ENCODE results near the gene SKAP1. TPM values are rescaled to one million over a fixed set of nuclear protein-coding genes. Genes with fewer than 3 reads are reported as not detected.

The SKAP1 gene
- total RNA-seq, 1 donor from 2014 or later = 25.4 TPM

DNA sequence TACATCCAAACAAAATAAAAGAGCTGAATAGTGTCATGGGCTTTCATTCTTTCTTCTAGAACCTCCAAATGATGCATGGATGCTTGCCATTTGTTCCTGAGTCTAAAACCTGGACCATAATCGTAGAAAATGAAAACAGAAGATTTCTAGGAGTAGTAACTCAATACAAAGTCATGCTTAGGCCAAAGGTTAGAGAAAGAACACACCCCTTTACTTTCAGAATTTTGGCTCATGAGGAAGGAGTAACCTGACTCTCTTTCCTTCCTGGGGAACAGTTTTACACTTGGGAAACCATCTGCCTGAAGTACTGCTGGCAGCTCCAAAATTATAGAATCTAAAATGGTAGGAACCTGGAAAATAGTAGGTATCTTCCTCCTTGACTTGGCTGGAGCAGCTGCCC, 185.2 kb downstream of the SKAP1 start:
- no peak for DNase-seq (ENCODE audit: low spot score)

DNA sequence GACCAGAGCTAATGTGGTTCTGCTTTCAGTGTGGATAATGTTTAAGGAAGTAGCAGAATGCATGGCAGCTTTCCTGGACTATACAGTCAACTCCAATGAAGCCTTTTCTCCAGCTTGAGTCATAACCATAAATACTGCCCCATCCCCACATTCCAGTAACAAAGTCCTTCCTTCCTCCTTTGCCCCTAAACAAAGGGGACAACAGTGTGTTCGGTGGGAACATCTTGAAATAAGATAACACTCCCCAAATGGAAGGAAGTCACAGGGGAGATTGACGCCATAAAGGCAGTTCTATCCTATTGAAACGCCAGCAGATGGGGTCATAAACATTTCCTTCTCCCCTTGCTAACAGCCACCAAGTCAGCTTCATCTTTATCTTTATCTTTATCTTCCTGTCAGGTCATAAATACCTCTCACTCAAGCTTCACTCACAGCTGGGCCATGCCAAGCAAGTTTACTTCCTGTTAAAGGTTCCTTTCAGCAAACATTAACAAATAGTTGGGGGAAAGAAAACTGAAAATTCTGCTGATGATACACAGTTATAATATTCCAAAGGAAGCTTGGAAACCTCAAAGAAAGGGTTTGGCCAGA, 185.8 kb downstream of the SKAP1 start:
- DNase-seq (ENCODE audit: low spot score) = no peak

DNA sequence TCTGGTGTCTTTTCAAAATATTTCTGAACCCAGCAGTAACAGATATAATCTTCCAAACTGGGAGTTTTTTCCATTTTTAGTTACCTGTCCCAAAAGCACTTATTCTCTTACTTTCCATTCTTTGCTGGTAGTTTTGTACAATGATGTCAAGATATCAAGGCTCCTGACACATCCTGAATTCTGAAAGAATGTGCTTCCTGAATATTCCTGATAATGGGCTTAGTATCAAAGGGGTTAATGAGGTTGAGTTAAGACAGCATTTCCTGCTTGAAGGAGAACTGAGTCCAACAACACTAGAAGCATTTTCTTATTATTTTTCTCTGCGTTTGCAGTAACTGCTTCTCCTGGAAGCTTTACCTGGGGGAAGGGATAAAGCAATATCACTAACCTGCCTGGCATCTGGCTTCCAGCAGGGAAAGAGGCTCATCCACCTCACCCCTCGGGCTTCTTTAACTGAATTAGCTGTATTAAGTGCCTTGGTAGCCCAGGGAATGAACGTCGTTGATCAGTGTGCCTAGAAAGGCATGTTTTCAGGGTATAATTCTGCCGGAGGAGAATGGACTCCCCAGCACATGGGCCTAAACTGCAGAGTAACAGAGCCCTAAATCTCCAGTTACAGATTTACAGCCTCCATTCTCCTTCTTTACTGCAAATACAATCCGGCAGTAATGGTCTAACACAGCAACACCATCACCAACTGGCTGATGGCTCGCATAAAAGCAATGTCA, 188.1 kb downstream of the SKAP1 start:
- no peak for DNase-seq (ENCODE audit: low spot score)

DNA sequence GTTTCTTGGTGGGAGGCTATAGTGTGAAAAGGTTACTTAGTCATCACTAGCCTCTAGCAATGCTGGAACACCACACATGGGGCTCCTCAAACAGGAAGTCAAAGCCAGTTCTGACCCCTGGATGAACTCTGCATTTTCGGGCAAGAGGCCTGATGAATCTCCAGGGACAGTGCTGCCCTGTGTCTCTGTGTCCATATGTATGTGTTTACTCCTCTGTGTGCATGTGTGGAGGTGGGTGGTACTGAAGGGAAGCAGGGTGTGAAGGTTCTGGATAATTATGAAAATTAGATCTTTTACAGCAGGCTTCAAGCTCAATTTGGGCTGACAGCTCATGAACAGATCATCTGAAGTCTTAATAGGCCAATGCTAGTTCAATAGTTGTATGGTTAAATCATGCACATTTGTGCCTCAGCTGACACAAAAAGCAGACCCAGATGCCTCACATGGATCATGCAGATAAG, 188.9 kb downstream of the SKAP1 start:
- no peak for DNase-seq (ENCODE audit: low spot score)

DNA sequence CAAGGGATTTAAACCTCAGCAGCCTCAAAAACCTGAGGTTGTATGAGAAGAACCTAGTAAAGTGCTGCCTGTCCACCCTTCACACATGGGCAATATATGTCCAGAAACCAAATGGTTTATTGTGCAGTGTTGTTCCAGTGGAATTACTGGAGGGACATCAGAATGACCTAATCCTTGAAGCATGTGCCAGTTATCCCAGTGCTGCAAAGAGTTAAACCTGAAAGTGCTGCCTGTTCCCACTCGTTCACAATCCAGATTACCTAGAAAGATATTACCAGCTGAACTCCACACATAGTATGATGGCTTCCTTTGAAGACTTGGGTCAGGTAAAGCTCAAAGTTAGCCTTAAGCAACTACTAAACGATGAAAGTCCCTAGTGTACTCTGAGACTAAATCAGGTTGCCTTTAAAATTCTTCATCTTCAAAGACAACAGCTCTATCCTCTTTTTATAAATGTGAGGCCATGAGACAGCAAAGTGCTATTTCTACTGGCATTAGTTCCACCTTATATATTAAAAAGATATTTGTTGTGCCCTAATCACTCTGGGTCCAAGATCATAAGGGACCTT, 189.4 kb downstream of the SKAP1 start:
- no peak for DNase-seq (ENCODE audit: low spot score)

DNA sequence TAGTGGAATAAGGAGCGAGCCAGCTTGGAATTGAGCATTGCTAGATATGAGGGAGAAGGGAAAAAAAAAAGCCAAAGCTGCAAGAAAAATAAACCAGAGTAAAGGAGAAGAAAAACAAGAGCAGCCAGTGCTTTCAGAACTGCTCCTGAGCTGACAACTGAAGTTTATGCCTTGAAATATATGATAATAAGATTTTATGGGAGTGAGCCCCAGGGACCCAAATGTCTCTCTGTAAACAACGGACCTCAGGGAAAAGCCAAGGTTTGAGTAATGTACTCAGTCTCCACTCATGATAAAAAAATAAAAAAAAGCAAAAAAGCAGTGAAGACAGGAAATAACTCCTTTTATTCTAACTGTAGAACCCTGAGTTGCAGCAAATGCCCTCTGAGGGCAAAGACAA, 189.9 kb downstream of the SKAP1 start:
- DNase-seq (ENCODE audit: low spot score) = no peak

DNA sequence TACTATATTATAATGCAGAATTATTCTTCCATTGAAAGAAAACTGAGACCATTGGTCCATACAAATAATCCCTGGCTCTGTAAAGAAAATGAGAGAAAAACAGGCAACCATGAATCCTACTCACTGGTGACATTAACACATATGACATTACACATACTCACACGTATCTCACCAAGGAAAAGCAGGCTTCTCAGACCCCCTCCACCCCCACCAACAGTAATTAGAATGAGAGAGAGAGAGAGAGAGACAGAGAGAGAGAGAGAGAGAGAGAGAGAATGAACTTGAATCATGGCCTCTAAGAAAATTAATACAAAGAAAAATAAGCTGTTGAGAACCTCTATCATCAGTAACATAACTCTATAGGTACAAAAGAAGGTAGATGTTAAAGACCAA, 190.4 kb downstream of the SKAP1 start:
- DNase-seq (ENCODE audit: low spot score) = no peak

DNA sequence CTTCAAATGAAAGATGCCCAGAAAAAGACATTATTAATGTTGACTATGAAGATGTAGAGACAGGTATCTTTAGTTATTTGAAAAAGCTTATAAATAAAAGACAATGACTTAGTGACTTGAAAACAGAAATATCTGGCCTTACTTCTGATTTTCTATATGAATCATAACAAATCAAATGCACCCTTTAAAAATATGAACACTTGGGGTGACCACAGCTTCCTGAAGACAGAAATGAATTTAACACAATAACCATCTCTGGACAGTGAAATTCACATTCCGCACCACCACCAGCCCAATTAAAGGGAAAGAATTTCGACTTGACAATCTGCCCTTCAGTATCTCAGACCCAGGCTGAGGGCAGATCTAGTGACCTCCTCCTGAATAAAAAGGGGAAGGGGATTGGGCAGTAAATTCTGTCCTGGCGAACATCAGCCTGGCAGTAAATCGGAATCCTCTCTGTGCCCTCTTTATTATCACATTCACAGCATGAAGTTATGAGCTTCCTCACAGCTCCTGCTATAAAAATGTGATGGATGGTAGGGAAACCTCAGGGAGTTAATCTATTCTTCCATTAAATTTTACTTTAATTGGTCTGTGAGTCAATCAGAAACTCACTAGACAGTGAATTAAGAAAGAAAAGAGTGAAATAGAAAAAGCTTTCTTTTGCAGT, 190.9 kb downstream of the SKAP1 start:
- no peak for DNase-seq (ENCODE audit: low spot score)

DNA sequence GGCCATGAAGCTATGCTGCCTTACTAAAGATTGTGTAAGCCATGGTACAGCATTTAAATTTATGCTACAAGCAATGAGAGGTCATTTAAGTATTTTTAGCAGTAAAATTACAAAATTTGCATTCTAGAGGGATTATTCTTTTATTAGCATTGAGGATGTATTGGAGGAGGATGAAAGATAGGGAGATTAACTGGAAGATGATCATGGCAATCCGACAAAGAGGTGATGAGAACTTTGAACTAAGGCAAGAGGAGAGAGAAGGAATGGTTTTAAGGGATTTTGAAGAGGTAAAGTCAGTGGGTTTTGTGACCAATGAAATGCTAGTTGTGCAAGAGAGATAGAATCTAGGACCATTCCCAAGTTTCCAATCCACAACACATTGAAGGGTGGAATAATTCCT, 192.6 kb downstream of the SKAP1 start:
- no peak for DNase-seq (ENCODE audit: low spot score)

DNA sequence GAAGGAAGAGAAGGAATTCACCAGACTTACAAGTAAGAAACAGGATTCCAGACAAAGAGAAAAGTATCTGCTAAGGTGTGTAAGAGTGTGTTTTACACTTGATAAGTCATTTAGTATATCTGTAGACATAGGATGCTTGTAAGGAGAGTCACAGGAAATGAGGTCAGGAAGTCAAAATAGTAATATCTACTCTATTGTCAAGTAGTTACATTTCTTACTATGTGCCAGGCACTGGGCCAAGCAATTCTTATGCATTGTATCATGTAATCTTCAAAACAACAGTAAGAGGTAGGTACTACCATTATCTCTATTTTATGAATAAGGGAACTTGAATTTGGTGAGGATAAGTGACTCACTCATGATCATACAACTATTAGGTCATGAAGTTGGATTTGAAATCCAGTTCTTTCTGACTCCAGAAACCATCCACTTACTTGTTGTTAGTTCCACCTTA, 193.3 kb downstream of the SKAP1 start:
- no peak for DNase-seq (ENCODE audit: low spot score)

DNA sequence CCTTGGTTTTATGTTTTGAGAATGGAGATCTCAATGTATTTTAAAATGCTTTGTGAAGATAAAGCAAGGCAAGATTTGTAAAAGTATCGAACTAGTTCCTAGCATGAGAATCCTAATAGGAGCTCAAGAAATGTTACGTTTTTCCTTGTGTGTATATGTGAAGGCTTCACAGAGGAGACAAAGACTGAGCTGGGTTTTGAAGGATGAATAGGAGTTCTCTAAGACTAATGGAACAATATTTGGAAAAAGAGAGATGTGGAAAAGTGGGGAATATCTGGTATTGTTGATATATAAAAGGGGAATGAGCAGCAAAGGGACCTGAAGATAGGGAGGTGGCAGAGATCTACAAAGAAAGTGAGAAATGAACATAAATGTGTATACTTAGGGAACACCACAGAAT, 195.1 kb downstream of the SKAP1 start:
- no peak for DNase-seq (ENCODE audit: low spot score)

DNA sequence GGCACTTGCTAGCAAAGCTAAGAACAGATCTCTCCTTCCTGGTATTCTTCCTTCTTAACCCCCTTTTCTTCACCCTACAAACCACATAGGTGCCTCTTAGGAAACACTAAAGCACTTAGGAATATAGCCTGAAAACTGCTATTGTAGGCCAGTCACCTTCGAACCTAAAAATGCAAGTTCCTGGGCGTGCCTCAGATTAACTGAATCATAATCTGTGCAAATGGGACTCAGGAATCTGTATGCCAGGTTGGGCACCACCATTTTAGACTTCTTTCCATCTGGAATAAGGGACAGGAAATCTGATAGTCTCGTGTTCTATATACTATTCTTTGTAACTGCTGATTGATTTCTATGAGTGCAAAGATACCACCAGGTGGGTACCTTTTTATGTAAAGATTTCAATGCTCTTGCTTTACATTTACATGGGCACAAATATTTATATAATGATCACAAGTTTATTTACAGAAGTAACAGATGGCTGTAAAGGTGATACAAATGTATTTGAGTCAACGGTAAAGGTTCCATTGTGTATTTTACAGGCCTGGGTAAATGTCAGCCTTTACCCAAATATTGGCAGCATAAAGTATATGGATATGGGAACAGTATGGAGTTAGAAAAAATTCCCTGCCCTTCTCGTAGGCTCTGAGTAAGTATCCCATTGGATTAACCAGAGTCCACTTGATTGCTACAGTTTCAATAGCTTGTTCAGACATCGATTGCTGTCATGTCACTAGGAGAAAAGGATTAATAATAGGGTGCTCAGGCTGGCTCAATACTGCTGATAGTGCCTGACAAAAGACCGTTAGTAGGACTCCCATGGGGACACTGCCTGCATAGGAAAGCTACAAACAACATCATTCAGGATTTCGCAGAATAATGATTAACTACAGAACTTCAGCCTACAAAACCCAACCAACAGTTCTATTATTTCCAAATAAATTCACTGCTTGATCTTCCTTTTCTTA, 197.7 kb downstream of the SKAP1 start:
- no peak for DNase-seq (ENCODE audit: low spot score)

DNA sequence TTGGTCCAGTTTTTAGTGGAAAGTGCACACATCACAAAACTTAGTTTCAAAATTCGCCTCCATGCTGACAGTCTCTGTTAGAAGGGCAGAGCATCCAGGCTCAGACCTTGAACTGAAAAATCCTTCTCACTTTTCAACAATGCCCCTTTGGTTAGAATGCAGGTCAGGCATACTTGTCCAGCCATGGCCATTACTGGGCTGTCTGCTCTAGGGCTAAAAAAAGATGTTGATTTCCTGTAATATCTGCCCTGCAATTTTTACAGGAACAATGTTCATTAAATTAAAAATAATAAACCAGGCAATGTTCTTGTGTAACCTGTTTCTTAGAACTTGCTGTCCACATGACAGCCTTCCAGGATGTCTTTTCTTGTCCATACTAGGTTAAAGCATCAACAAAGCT, 200.1 kb downstream of the SKAP1 start:
- no peak for DNase-seq (ENCODE audit: low spot score)

DNA sequence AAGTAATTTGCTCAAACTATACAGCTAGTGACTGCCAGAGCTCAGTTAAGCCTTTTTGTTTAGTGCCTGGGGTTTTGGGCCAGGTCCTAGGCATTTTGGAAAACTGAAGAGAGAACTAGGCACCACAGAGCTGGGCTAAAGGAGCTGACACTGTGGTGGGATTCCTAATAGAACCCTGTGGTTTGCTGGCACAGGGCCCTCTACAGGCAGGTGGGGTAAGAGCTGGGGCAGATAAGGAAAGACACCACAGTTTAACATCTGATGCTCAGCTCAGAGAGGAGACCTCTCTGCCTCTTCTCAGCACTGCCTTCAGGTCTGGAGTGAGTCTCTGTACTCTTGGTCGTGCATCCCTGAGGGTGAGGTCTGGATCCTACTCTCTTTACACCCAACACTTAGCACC, 201.3 kb downstream of the SKAP1 start:
- no peak for DNase-seq (ENCODE audit: low spot score)

DNA sequence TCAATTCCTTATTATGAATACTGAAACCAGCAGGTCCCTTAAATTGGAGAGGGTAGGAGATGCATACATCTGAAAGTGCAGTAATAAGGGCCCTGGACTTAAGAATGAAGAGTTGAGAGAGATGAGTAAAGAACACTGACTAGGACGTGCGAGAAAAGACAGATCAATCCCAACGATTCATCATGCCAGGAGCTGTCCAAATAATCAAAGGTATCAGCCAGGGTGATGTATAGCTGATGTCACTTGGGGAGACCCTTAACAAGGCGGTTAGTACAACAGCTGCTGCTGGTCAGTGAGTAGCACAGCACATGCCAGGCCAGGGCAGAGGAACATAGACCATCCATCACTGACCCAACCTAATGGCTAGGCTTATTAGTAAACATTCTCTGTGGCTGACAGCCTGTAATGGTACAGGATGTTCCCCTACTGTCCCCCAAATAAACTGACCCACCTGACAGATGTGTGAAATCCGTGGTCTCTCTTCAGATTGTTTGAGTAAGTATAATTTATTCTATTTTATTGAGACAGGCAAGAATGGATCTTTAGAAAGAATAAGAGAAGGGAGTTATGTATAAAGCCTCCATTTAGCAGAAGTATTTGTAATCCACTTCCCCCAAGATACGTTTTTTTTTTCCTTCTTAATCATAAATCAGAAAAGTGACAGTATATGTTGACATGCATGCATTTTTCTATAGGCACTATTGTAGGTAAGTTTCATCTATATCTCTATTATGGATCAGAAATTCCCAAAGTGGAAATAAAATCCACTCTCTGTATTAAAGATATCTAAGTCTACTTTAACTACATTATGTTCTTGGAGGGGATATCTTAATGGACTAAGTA, 204.1 kb downstream of the SKAP1 start:
- DNase-seq (ENCODE audit: low spot score) = no peak

DNA sequence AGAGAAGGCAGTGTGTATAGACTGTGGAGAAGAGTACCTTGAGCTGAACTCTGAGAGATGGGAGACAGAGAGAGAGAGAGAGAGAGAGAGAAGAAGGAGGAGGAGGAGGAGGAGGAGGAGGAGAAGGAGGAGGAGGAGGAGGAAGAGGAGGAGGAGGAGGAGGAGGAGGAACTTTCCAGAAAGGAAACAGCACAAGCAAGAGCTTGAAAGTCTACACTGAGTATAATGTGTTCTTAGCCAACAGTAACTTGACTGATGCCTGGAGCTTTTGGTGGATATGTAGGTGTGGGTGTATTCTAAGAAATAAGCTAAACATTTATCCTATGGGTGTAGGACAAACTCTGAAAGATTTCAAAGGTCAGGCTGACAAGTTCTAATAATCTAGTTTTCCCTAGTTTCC, 206.1 kb downstream of the SKAP1 start:
- DNase-seq (ENCODE audit: low spot score) = no peak

DNA sequence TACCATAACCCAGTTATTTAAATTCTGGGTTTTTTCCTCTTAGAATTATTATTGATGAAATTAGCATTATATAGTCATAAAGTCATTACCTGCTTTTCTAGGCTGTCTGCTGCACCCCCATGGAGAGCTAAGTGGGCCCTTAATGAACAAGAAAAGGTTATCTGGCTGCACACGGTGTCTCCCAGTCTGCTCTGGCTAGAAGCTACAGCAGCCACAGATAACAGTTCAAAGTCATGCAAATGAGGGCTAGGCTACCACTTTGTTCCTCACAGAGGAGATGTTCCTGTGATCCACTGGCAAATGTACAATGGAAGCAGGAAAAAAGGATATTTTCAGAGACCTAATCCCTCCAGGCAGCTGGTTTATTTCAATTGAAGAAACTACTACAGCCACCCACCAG, 210.4 kb downstream of the SKAP1 start:
- DNase-seq (ENCODE audit: low spot score) = no peak

DNA sequence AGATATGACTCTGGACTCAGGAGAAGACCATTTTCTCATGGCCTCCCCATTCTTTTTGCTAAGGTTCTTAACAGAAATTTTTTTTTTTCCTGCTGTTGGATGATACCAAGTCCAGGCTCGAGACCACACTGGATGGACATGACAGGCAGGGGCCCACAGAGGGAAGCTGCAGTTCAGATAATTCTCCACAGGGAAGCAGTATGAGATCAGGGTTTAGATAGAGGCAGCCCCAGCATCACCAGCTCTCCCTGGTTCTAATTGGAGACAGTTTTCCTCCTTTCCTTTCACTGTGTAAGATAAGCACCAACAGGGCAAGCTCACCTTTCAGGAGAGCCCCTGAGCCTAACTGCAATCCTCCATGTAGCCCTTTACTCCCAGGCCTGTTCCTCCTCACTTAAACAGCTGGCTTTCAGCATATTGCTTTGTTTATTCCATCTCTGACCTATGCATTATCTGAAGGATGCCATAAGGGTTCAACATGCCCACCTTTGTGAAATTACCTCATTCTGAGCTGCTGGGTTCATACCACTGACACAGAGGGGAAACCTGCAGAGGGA, 214.4 kb downstream of the SKAP1 start:
- no peak for DNase-seq (ENCODE audit: low spot score)

DNA sequence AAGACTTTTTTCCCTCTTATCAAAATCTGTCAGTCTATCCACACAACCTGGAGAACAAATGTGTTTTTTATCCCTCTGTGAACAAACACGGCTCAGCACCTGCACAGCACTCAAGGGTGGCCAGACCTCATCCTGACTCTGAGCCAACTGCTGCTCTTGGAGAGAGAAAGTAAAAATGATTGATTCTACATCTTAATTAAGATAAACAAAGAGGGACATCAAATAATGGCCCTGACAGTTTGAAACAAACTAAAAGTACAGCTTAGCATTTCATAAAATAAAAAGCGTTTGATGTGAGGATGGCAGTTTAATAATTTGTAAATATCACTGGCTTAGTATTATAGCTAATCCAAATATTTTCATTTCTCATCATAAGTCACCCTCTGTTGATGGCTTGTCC, 216.2 kb downstream of the SKAP1 start:
- DNase-seq (ENCODE audit: low spot score) = no peak

DNA sequence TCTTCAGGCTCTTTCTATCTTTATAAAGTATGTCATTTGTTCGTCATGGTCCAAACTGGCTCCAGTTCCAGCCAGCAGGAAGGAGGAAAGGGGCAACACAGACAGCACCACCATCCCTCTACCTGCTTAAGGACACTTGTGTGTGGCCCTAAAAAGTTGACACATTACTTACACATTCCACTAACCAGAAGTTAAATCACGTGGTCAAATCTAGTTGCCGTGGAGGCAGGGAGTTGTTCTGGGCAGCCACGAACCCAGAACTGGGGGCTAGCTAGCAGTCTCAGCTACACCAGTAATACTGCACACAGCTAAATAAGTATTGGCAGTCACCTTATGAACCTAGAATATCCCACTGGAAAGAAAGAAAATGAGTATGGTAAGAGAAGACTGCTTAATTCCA, 218.2 kb downstream of the SKAP1 start:
- no peak for DNase-seq (ENCODE audit: low spot score)
